Epithelial cell of prostate (primary cell): Measurements from ENCODE around the gene MATCAP1.

Experiments used
- DNase-seq: peaks from one replicate; pipeline ENCODE4 v3.0.0-alpha.2; 2011; ENCODE audit warnings: low read depth, low spot score
- H3K27ac ChIP-seq: fragments of 450-650 bp; 2 replicates; pipeline ENCODE4 v1.5.1; 2017; ENCODE audit warnings: mild to moderate bottlenecking

Gene MATCAP1

DNA sequence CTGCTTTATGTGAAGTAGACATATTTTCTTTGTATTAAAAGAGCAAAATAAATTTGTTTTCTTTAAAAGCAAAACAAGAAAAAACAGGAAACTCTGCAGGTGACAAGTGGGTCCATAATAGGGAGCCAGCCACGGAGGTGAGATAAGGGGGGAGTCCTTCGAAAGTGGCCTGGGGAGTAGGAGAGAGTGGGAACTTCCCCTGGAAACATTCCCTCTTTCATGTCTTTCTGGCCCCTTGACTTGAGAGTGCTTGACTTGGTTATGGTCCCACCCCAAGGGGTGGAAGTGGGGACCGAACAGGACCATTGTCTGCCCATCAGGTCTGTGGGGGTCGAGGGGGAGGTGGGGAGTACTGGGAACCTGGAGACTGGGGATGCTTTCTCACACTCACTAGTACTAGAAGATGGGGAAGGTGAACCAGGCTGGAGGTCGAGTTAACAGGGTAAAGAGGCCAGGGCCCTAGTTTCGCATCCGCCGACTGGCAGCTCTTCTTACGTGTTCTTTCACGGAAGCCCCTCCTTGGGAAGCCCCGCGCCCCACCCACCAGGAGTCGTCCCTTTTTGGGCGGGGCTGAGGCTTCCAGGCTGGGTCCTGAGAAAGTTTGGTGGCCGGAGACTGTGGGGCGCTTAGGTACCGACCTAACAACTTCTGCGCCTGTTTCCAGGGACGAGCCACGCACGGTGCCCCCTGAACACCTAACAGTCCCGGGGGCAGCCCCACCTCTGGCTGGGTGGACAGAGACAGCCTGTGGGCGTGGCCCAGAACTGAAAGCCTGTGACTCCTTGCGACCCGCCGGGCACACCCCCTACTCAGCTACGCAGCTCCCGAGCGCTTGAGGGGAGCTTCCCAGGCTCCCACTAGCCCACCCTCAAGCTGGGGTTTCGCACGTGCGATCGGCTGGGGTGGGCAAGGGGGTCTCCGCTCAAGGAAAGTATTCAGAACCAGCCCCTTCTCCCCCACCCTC lies 24.8 kb downstream of the MATCAP1 start:
- peak overlapping the region; percentile 69 for H3K27ac ChIP-seq
- no peak for DNase-seq

DNA sequence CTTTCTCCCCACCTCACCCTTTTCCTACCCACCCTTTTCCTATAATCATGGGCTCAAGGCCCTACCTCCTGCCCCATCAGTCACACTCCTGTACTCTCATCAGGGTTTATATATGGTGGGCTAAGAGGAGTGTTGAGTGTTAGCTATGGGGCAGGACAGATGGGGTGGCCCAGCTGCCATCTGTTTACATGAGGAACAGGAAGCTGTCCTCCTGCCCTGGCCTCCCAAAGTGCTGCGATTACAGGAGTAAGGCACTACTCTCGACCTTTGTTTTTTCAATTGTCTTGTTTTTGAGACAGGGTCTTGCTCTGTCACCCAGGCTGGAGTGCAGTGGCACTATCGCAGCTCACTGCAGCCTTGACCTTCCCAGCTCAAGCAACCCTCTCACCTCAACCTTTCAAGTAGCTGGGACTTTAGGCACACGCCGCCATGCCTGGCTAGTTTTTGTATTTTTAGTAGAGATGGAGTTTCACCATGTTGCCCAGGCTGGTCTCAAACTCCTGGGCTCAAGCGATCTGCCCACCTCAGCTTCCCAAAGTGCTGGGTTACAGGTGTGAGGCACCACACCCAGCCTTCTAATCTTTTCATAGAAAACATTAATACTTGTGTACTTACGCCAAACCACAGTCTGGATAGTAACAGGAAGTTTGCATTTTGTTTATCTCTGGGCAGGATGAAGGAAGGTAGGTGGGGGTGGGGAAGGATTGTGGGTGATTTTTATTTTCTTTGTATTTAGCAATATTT lies 25.7 kb downstream of the MATCAP1 start:
- DNase-seq, result no peak
- H3K27ac ChIP-seq, result no peak overlapping the region

DNA sequence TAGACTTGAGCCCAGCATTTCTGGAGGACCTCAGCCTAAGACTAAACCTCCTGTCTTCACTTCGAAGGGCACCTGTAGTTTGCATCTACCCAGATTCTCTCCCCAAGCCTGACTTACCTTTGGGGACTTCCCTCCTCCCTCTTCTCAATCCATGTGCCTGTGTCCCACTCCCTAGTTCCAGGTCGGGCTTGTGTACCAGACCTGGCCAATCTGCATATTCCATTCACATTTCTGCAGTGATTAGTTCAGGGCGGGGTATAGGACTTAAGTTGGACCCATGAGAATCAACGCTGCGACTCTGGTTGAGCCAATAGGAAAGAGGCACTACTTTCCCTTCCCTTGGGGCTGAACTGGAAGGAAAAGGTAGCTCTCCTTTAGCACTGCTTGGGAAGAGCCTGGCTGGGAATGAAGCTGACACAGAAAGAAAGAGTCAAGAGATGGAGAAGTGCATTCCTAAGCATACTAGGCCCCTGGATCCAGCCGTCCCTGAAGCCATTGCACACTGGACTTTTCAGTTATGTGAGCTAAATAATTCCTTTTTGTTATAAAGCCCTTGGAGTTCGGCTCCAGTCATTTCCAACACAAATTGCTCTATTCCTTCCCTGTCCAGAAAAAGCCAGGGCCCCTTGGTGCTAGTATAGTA lies 26.5 kb downstream of the MATCAP1 start:
- no peak for DNase-seq
- no peak overlapping the region for H3K27ac ChIP-seq

DNA sequence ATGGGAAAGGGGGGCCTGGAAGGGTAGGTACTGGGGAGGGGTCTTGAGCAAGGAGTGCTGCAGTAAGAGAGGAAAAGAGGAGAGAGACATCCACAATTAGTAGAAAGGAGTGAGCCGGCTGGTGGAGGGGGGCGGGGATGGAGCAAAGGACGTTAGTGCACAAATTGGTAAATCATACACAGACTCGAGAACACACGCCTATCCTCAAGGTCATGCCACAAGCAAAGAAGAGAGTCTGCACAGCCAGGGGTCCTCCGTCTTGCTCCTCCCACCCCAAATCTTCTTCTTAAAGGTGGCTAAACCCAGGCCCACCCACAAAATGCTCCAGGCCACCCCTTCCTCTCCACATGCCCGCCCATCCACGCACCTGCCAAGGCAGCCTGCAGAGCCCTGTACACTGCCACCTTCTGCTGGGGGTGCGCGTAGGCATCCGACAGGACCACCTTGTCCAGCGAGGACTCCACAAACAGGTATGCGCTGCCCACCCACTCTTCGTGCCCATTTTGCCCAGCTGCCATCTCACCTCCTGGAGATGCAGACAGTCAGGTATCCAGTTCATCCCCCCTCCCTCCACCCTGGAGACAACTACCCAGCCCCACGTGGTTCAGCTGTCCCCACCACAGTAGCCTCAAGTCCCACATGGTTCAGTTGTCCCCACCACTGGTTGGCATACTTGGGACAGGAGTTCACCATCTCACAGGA lies 27.5 kb downstream of the MATCAP1 start:
- DNase-seq, result no peak
- H3K27ac ChIP-seq, result no peak overlapping the region

DNA sequence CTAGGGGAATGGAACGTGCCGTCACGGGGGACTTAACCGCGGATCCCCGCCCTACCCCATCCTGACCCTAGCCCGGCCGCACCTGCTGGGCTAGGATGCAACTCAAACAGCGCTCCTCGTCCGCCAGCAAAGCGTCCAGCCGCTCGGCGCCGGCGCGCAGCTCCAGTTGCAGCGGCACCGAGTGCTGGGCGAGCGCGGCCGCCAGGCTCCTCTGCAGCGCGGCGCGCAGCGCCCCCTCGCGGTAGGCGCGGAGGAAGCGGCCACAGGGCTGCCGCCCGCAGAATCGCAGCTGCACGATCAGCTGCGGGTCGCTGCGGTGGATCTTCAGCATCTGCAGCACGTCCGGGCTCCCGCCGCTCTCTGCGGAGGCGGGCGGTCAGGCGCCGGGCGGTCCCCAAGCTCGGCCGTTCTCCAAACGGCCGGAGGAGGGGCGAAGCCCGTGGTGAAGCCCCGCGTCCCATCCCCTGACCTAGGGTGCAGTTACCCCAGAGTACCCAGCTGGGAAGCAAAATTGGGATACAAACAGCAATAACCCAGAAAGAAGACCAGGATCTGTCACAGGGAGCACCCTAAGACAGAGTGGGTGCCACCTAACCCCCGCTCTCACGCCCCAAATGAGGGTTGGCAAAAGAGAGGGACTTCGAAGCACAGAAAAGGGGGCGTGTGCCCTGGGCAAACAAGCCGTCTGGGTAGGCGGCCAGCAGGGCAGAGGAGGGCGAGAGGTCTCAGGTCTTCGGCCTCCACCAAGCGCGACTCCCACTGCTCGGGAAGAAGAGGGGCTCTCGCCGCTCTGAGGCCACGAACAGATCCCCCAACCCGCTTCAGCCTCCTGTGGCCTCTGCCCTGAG lies 28.2 kb downstream of the MATCAP1 start:
- no peak for DNase-seq
- H3K27ac ChIP-seq, result no peak overlapping the region

DNA sequence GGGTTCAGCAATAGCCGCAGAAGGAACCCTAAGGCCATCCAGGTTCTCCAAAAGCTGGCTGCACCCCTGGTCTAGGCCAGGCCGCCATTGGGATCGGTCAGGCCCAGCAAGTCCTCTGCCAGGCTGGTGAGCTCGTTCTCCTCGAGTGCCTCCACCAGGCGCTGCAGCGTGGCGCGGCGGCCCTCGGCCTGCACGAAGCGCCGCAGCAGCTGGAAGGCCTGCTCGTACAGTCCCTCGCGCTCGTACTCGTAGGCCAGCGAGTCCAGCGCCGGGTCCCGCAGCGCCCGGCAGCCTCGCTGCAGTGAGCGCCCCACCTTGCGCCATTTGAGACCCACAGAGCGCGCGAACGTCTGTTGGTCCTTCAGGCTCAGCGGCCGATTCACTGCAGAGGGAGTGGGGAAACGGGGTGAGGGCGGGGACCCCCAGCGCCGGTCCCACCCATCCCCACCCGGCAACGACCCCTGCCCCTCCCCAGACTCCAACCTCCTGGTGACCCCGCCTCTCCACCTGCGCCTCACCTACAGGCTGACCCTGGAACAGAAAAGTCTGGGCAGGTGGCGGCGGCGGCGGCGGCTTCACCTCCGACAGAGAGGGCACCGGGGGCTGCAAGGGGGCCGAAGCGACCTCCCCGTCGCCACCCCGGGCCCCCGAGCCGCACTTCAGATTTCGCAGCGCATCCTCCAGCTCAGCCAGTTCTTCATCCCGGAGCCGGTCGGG lies 29.0 kb downstream of the MATCAP1 start:
- no peak for DNase-seq
- no peak overlapping the region for H3K27ac ChIP-seq

DNA sequence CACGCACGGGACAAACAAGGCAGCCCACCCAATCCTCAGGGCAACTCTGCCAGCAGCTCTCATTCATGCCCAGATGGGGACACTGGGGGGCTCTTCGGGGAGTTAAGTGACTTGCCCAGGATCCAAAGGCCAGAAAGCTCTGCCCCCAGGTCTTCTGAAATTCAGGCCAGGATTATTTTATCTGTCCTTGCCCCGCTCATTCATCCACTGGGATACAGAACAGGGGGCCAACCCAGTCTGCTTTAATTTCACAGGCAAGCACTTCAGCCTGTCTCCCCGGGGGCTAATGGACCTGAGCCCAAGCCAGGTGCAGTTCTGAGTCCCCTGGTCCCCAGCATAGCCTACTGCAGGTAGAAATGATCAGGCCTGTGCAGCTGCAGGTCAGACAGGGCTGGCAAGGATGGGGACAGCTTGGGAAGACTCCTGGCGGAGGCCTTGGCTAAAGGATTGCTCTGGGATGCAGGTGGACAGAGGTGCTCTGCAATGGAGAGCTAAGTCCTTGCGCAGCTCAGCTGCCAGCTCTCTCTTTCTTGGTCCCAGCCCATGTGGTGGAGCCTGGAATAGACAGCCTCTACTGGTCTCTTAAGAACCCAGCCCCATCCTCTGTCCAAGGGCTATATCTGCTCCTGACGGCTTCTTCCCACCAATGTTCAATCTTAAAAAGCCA lies 32.2 kb downstream of the MATCAP1 start:
- DNase-seq, result no peak
- H3K27ac ChIP-seq, result no peak overlapping the region

DNA sequence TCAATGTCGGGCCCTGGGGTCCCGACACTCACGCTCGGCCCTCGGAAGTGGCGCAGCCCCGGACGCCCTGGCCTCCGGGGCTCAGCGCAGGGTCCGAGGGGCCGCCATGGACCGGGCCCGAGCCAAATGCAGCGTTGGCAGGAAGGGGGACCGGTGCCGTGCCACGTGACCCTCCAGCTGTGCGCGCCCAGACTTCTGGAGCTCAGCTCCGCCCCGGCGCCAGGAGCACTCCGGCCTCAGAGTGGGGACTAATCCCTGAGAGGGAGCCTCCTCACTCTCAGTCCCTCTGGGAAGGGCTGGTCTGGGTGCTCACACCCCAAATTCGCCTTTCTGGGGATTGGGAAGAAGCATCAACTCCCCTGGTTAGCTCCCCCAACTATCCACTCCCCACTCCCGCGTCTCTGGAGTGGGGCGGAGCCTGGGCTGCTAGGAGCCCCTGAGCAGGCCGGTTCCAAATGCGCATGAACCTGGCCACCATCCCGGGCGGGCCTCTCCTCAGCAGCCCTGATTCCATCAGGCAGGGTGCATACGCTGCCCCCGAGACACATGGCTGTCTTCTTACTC lies 32.8 kb downstream of the MATCAP1 start, which contains the start of gene B3GNT9:
Gene B3GNT9, minus strand, starts transcription at position 166 of the 564 bp plus-strand sequence. CDS start 513 bp downstream, outside the sequence.
- DNase-seq, result no peak
- H3K27ac ChIP-seq, result peak within 1 kb of the TSS; percentile 43

DNA sequence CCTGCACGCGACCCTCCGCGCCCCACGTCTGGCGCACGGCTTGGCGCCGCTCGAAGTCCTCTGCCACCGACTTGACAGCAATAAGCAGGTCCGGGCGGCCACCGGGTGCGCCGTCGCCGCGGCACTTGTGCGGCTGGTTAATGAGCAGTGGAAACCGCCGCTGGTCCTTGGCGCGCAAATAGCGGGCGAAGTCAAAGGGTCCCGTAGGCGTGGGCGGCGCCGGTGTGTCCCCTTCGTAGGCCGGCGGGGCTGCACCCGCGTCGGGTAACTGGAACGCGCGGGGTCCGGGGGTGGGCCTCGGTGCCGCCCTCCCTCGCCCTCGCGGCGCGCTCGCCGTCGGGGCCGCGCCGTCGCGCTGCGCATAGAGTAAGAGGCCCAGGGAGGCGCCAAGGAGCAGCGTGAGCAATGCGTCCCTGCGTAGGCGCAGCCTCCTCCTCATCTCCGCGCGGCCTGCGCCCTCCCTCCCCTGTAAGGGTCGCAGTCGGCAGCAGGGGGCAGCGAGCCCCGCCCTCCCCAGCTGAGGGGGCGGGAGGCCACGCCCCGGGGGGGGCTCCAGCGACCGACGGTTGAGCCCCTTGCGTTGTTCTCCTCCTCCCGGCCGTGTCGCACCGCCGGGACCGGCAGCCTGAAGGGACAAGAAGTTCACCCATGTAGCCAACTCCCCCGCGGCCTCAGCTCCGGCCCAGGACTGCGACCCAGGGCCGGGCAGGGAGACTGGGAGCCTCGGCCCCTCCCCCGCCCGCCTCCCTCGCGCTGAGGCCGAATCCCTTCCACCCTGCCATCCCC lies 33.5 kb downstream of the MATCAP1 start:
- no peak for DNase-seq
- H3K27ac ChIP-seq, result peak overlapping the region; percentile 43

DNA sequence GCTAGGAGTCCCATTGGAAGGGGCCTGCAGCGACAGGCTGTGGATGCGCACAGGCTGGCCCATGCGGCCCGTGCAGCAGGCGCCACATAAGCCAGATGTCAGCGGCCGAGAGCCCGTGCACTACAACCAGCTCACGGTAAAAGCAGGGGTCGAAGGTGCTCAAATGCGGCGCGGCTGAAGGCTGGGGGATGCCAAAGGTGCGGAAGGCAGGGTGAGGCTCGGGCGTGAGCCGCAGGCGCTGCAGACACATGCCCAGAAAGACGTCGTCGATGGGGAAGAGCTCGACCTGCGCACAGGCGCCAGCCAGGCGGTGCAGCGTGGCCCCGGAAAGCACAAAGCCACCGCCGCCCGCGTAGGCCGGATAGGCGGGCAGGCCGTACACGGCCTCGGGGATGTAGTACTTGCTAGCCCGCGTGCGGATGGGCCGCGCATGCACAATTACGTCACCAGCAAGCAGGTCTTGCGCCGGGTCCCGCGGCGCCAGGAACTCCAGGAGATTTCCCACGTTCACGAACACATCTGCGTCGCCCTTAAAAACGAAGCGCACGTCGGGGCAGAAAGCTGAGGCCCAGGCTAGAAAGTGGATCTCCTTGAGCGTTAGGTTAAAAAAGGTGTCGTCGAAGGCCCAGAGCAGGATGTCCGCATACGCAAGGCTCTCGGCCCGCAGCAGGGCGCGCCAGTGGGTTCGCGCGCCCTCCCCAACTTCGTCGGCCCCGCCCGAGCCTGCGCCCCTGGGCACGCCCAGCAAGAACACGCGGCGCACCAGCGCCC lies 34.3 kb downstream of the MATCAP1 start:
- DNase-seq, result no peak
- no peak overlapping the region for H3K27ac ChIP-seq

DNA sequence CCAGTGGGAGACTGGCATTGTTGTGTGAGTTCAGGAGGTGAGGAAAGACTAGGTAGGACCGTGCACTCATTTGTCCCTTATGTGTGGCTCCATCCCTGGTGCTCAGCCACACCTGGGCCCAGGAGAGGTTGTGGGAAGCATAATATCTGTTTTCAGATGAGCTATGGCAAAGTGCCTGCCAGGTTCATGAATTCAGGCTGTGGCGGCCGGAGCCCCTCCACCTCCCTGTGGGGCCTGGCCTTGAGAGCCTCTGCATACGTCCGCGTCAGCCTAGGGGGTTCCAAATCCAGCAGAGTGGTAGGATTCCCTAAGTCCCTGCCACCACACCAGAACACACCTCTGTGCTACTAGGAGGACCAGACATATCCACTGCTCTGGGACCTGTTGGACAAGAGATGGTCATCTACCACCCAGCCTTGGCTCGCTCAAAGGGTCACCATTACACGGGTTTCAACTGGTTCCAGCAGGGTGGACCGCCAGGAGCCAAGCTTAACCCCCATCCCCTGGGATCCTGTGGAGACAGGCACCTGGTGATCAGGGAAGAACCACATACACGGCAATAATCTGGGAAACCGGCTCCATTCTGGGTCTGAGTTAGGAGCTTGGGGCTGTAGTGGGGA lies 35.0 kb downstream of the MATCAP1 start:
- no peak overlapping the region for H3K27ac ChIP-seq
- no peak for DNase-seq

DNA sequence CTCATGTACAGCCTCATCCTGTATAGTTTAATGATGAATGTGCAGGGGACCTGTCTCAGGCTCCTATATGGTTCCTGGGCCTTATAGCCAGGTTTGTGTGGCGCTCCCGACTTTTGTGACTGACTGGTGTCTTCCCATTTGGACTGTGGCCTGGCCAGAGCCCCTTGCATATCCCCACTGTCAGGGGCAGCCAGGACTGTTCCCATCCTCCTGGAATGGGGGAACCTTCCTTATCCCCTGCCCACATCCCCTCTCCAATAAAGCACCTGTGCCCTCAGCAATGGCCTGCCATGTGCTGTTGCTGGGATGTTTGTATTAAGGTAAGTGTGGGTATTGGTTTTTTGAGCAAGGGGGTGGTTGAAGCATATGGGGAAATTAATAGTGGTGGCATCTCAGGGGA lies 35.5 kb downstream of the MATCAP1 start:
- no peak for DNase-seq

DNA sequence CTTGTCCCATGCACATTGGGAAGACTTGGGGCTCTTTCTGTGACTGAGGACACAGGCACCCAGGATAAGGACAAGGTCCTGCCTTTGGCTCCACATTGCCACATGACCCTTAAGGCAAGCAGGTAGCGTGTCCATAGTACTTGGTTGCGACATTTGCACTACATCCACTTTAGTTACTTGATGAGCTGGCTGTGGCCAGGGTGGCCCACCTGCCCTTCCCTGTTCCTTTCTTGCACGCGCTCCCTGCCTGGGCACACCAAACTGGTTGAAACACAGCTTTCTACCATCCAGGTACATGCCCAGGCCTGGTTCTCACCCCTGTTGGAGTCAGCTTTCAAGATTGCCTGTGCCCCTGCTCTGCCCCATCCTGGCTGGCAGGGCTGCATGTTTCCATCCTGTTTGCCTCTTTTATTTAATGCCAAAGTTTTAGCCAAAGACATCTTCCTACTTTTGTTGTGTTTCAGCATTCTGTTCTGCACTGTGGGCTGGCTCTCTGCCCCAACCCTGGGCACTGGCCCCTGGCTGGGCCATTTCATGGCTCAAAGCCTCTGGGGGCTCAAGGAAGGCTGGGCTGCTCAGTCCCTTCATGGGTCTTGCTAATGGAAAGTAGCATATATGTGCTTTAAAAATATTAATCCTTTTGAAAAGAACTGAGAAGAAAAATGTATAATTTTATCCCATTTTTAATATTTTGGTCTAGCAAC lies 36.2 kb downstream of the MATCAP1 start:
- no peak for DNase-seq
- peak overlapping the region; percentile 56 for H3K27ac ChIP-seq

More for the DNA sequence above, 35.5 kb downstream of the MATCAP1 start:
- H3K27ac ChIP-seq, result peak overlapping the region; percentile 56

DNA sequence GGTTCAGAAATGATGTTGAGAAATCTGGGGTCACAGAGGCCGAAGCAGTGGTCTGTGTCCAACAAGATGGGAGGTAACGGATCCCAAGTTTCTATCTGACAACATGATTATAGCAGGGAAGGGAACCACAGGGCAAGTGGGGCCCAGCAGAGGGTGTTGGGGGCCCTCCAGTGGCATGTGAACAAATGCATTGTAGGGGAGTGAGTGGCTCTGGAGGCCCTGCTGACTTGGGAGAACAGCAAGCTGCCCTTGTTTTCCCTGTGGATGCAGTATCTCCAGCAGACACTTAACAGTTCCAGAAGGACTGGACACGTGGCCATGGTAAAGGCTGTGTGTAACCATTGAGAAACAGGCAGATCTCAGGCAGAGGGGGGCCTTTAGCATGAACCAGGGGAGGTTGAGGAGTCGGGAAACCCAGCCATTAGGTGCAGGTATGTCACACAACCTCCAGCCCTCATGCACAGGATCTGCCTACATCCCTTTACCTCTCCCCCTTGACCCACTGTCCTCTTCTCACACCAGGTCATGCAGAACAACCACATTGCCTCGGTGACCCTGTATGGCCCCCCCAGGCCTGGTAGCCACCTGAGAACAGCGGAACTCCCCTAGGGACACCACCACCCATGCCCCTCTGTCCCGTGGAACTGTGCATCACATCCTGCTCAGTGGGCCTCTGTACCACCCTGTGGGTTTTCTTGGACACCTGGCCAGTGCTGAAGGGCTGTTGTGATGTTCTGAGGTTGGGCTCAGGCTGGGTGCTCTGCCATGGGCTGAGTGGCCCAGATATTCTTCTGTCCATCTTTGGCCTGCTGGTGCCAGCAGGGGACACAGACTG lies 37.0 kb downstream of the MATCAP1 start:
- peak overlapping the region; percentile 56 for H3K27ac ChIP-seq
- no peak for DNase-seq
